NCI-H526 treated with DMSO at 0.1 percent for 48 hours (cell line): ENCODE data around the gene TRAPPC2.

ENCODE experiments used
- DNase-seq: peaks from one replicate; lab custom pipeline; 2025; lab: John Stamatoyannopoulos, UW

Gene TRAPPC2

DNA sequence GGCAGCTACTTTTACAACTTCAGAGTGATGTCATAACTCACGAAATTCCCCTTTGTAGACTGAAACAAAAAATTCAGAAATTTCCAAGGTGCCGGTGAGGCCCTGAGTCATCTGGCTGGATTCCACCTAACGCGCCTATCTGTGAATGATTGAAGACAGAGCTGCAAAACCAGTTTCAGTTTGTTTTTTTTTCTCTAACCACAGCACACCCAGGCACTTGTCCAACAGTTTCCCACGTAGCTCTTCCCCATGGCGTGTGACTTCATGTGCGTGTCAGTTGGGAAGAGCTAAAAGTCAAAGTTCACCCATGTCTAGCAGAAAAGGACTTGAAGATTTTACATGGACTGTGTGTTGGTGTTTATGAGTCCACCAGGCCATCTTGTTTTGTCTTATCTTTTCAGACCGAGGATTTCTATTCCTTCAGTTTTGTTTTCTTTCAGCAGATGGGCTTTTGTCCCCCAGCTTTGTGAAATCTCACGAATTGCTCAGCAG is 65.1 kb downstream of the TRAPPC2 start:
- peak; percentile 16 for DNase-seq

DNA sequence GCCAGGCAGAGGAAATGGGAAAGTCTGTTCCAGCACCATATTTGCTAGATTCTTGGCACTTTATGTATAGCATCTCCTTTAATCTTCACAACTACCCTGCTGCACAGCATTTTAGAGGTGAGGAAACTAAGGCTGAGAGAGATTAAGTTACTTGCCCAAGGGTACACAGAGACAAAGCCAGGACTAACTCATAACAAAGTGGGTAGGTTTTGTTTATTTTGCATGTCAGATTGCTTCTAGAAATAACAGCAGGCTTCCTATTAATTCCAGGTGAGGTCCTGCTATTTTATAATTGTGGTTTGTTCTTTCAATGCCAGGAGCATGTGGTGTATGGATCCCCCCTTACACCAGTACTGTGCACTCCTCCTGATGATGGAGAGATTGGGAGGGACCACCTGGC is 66.5 kb downstream of the TRAPPC2 start:
- DNase-seq = no peak

DNA sequence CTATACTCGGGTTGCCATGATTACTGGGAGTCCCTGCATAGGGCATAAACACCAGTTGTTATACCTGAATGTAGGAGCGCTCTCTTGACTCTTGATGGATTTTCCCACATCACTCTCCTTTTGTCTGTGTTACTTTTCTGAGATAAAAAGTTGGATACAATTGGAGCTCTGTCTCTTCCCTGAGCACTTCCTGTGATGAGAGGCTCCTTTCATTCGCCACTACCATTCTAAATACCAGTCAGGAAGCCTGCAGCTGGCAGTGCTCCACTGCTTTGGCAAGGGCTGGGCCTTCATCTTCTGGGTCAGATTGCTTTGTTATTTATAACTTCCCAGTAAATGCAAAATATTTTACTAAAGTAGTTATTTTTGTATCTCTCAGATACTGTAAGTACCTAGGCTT is 67.6 kb downstream of the TRAPPC2 start:
- no peak for DNase-seq

DNA sequence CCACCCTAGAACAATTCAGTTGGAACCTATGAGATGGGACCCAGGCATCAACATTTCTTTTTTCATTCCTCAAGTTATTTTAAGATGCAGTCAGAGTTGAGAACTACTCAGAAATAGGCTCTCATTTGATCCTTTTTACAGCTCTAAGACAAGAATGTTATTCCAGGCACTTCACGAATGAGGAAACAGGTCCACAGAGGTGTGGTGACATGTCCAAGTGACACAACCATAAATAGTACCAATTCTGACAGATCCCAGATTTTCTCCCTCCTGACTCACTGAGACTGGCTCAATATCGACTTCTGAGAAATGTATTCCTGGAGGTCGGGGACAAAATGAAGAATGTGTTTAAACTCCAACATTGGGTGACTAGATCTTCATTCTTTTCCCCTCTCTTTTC is 70.4 kb downstream of the TRAPPC2 start:
- DNase-seq = no peak

DNA sequence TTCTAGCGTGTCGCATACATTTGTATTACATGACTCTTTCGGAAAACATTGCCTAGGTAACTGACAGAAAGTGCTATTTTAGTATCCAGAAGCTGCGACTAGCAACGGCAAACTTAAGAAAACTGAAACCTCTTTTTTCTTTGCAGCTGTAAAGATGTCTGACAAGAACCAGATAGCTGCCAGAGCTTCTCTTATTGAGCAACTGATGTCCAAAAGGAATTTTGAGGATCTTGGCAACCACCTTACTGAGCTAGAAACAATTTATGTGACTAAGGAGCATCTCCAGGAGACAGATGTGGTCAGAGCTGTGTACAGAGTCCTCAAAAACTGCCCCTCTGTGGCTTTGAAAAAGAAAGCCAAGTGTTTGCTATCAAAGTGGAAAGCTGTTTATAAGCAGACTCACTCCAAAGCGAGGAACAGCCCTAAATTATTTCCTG is 72.0 kb downstream of the TRAPPC2 start:
- no peak for DNase-seq
